Lower leg skin (tissue), 3 donors: Measurements from ENCODE around the gene COL9A3.

ENCODE experiments used
- CTCF ChIP-seq, 3 donors: fragments of 450-650 bp; IDR thresholded peaks; one replicate each; pipeline ENCODE4 v1.5.1; 2016; ENCODE audit warnings: antibody characterized with exemption in 3 of 3, mild to moderate bottlenecking in 3 of 3, moderate library complexity in 2 of 3
- POLR2A ChIP-seq, 2 donors: fragments of 450-650 bp; IDR thresholded peaks; one replicate each; pipeline ENCODE4 v1.6.1; 2016 to 2017; ENCODE audit warnings: antibody characterized with exemption in 2 of 2, mild to moderate bottlenecking in 1 of 2, moderate library complexity in 1 of 2

GRCh38 chr20:62805711-62806382 is 11.0 kb upstream of the COL9A3 start:
- TF ChIP-seq POLR2A (IDR thresholded peaks at IDR 0.05) (no peak), CTCF (IDR thresholded peaks at IDR 0.05) (no peak)
